Cardiac fibroblast (primary cell): ENCODE results near the gene PMM1.
"Not testable (repeated sequence)": the region's sequence is repeated elsewhere in the genome, so short reads cannot be mapped to it uniquely, and the experiment has no call there.

Source experiments
- DNase-seq, 2 donors: peaks; one replicate each; pipeline versions ENCODE4 v3.0.0 to v3.0.0-alpha.2; 2010; ENCODE audit warnings: low read depth in 2 of 2
- H3K4me3 ChIP-seq, 2 donors: replicated peaks in 1 of 2; 1 replicate in 1 of 2; 2 replicates in 1 of 2; pipeline ENCODE4 v1.5.1; 2011; ENCODE audit warnings: low read depth in 2 of 2, low read length in 2 of 2, mild to moderate bottlenecking in 2 of 2, moderate library complexity in 1 of 2
- TF ChIP-seq, protein P1 (sequence below): IDR thresholded peaks from one replicate; pipeline ENCODE4 v1.5.1; 2011; ENCODE audit warnings: low read depth, mild to moderate bottlenecking, low read length, inconsistent platforms

PMM1 gene

DNA sequence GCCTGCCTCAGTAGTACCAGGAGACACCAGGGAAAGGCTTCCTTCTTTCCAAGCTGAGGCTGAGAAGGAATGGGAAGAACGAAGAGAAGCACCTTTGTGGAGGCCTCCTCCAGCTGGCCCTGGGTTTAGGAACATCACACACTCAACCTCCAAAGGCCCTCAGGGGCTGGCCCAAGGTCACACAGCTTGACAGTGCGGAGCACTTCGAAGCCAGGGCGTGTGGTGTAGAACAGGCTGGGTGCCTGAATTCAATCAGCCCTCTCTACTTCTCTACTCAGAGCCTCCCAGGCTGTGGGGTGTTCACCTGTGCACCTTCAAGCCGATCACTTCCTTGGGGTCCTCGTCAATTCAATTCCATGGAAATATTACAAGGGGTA lies 29.6 kb downstream of the PMM1 start:
- DNase-seq = no peak
- TF ChIP-seq, protein P1, sequence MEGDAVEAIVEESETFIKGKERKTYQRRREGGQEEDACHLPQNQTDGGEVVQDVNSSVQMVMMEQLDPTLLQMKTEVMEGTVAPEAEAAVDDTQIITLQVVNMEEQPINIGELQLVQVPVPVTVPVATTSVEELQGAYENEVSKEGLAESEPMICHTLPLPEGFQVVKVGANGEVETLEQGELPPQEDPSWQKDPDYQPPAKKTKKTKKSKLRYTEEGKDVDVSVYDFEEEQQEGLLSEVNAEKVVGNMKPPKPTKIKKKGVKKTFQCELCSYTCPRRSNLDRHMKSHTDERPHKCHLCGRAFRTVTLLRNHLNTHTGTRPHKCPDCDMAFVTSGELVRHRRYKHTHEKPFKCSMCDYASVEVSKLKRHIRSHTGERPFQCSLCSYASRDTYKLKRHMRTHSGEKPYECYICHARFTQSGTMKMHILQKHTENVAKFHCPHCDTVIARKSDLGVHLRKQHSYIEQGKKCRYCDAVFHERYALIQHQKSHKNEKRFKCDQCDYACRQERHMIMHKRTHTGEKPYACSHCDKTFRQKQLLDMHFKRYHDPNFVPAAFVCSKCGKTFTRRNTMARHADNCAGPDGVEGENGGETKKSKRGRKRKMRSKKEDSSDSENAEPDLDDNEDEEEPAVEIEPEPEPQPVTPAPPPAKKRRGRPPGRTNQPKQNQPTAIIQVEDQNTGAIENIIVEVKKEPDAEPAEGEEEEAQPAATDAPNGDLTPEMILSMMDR = no peak
- H3K4me3 ChIP-seq = no peak overlapping the region

DNA sequence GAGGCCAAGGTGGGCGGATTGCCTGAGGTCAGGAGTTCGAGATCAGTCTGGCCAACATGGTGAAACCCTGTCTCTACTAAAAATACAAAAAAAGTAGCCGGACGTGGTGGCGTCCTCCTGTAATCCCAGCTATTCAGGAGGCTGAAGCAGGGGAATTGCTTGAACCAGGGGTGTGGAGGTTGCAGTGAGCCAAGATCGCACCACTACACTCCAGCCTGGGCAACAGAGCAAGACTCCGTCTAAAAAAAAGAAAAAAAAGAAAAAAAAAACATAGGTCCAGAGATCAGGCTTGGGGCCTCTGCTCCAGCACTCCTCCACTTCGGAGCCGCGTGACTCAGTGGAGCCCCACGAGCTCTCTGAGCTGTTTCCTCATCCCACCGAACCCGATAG lies 31.4 kb downstream of the PMM1 start:
- not testable (repeated sequence) for DNase-seq, H3K4me3 ChIP-seq

DNA sequence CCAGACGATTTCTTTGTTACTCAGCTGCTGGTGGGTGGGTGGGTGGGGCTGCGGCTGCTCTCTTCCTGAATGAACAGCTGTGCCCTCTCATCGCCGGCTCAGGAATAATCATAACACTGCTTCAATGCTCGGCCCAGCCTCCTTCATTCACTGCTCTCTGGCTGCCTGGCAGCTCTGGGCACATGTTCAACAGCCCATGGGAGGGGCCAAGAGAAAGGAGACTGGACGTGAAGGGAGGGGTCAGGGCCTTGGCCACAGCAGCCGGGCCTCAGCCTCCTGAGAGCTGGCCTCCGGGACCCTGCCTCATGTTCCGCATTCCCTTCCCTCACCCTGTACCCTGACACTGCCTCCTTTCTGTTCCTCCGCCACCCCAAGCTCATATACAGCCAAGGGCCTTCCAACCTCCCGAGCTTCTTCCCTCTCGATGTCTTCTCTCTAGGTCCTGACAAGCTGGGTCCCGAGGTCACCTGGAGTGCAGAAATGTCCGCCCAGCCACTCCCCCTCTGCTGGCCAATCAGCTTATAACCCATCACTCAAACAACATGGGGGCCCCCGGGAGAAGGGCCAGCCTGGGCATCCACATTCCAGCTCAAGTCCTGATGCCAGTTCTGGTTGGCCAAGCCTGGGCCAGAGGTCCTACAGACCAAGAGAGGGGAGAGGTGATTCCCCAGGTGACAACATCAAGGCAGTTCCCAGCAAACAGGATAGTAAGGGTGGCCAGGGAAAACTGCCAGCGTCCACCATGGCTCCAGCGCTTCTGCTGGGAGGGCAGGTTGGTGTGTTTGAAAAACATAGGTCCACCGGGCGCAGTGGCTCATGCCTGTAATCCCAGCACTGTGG lies 32.0 kb downstream of the PMM1 start:
- TF ChIP-seq, protein P1 = no peak
- DNase-seq = peak; percentile 85 to 96
- H3K4me3 ChIP-seq = no peak overlapping the region

DNA sequence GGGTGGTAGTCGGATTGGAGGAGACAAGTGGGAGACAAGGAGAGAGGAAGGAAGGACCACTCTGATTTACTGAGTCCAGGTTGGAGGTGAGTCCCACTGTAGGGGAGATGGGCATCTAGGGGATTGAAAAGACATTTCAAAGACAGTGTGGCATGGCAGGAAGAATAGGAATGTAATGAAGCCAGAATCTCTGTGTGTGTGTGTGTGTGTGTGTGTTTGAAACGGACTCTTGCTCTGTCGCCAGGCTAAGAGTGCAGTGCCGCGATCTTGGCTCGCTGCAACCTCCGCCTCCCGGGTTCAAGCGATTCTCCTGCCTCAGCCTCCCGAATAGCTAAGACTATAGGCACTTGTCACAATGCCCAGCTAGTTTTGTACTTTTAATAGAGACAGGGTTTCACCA lies 33.1 kb downstream of the PMM1 start:
- H3K4me3 ChIP-seq = no peak overlapping the region
- TF ChIP-seq, protein P1 = no peak
- no peak for DNase-seq

DNA sequence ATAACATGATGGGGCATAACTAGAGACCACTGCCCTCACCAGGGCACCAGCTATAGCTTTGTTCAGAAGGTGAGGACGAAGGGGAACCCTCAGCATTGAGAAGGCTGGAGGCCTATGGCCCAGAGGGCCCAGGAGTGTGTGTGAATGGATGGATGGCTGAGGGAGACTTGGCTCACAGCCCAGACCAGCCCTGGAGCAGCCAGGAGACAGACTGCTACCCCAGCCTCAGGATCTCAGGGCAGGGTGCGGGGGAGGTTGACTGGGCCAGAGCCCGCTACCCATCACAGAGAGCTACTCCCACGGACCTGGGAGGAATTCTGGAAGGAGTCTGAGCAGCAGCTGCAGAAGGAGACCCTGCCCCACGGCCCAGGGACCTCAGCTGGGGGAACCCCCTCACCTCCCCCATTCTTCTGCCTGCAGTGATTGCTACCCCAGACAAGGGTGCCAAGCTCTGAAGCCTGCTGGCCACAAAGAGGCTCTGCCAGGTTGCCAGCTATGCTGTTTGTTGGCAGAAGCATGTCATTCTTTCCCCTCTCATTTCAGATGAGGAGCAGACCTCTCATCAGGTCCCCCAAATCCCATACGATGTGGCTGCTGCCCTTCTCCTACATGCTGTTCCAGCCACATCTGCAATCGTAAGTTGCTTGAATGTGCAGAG lies 34.2 kb downstream of the PMM1 start:
- DNase-seq = peak in 1 of 2 donors; percentile 38
- TF ChIP-seq, protein P1 = no peak
- no peak overlapping the region for H3K4me3 ChIP-seq

DNA sequence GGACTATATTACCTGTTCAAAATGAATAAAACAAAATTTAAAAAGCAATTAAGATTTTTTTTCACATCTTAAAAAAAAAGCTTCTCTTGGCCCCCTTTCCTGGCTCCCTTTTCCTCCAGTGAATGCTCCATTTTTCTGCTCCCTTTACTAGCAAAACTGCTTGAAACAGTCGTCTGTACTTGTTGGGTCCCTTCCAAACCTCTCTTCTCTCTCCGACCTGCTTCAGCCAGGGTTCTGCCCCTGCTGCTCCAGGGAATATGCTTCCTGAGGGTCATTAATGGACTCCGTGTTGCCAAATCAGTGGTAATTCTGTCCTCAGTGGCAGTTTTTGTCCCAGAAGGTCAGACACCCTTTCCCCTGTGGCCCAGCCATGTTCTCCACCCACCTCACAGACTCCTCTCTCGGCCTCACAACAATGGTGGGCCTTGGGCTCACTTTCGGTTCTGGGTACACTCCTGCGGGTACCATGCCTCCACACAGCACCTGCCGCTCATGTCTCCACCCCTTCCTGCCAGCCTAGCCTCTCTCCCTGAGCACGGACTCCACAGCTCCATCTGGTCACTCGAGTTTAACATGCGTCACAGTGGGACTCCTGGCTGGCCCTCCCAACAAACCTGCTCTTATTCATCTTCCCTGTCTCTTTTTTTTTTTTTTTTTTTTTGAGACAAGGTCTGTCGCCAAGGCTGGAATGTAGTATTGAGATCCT lies 37.6 kb downstream of the PMM1 start:
- DNase-seq = no peak
- TF ChIP-seq, protein P1 = no peak
- no peak overlapping the region for H3K4me3 ChIP-seq

DNA sequence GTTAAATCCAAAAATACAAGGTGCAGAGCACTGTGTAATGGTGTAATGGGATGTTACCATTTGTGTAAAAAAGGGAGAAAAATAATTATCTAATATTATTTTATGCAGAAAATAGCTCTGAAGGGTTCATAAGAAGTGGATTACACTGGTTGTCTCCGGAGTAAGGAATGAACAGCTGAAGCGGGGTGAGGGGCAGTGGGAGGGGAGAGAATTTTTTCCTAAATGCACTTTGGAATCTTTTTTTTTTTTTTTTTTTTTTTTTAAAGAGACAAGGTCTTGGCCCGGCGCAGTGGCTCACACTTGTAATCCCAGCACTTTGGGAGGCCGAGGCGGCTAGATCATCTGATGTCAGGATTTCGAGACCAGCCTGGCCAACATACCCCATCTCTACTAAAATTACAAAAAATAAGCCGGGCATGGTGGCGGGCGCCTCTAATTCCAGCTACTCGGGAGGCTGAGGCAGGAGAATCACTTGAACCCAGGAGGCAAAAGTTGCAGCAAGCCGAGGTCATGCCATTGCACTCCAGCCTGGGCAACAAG lies 38.6 kb downstream of the PMM1 start:
- no peak for DNase-seq
- TF ChIP-seq, protein P1 = no peak
- no peak overlapping the region for H3K4me3 ChIP-seq
